RPMI7951 (cell line): ENCODE measurements around the gene EXTL1. TPM values are rescaled to one million over a fixed set of nuclear protein-coding genes. Genes with fewer than 3 reads are reported as not detected.
A peak's percentile ranks its signal among the peaks of the same experiment; 100 is the strongest.

Source experiments
- DNase-seq: peaks from one replicate; pipeline ENCODE4 v3.0.0-alpha.2; 2012; ENCODE audit warnings: low read depth
- total RNA-seq: library from RNA; depleted of rRNA; stranded (reverse); fragments of >200 nt; shearing (Covaris generic); gene quantifications from 2 replicates; pipeline ENCODE4 v1.2.3, GENCODE V29; 2014; rRNA removed

The EXTL1 gene
- total RNA-seq, 1 experiment from 2014 or later, result 4.1 TPM

DNA sequence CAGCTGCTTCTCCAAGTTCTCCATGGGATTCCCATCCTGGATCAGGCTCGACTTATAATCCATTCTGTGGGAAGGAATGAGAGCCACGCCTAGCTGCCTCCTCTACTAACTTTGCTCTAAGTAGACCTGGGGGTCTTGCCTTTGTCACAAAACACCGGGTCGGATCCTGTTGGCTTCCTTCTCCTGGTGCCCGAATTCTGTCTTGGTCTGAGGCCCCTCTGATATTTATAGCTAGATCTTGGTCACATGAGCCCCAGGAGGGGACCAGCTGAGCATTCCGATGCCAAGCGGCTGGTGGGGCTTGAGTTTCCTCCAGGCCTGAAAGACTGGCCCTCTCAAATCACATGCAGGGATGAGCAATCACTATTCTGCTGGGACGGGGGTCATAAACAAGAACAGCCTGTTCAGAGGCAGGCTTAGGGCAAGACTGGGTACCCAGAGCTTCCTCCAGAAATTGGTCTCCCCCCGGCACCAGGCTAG lies 45.9 kb downstream of the EXTL1 start, which contains the start of gene TRIM63:
Gene TRIM63, minus strand, starts transcription at position 199 of the 480 bp plus-strand sequence. Its CDS starts 136 bp downstream, at position 63.
- no peak for DNase-seq

- no peak for DNase-seq
Measured at GRCh38 chr1:26069941-26070295, 48.3 kb downstream of the EXTL1 start.

- DNase-seq, result peak; percentile 17
Measured at GRCh38 chr1:26070296-26070962, 48.9 kb downstream of the EXTL1 start.

GRCh38 chr1:26070963-26071342 lies 49.4 kb downstream of the EXTL1 start:
- DNase-seq, result no peak

GRCh38 chr1:26072305-26072704 lies 50.7 kb downstream of the EXTL1 start:
- peak; percentile 41 for DNase-seq

DNA sequence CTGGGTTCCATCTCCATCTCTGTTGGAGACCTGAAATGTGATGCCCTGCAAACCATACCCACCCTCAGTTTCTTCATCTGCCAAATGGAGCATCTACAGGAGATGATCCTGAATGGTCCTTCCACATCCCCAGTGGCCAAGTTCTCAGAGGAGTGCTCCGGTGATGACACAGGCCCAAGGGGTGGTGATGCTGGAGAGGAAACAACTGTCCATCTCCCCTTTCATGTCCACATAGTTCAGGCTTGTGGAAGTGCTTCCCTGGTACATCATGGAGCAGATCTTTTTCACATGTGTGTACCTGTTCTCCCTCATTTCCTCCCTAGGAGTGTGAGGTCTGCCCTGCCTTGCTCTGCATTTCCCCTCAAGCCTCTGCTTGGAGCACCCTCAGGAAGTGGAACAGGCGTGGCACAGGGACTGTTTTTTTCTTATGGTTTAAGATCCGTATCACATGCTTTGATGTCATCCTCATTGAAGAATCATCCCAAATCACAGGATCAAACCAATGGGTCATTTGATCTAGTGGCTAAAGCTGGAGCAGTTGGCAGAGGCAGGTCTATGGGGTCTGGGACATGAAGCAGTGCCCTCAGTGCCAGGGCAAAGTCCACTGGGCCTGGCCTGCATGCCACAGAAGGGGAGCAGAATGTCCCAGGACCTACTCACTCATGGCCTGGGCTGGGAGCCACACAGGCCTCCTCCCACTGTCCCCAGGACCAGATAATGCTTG lies 54.0 kb downstream of the EXTL1 start:
- DNase-seq, result no peak

DNA sequence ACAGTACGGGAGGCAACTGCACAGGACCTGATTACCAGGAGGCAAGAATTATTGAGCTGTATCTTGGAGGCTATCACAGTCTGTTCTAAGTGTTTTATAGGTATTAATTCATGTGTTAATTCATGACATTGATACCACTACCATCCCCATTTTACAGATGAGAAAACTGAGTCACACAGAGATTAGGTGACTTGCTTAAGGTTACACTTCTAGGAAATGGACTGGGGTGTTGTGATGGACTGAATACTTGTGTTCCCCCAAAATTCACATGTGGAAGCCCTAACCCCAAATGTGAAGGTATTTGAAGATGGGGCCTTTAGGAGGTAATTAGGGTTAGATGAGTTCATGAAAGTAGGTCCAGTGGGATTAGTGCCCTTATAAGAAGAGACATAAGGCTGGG lies 55.9 kb downstream of the EXTL1 start:
- DNase-seq, result no peak

DNA sequence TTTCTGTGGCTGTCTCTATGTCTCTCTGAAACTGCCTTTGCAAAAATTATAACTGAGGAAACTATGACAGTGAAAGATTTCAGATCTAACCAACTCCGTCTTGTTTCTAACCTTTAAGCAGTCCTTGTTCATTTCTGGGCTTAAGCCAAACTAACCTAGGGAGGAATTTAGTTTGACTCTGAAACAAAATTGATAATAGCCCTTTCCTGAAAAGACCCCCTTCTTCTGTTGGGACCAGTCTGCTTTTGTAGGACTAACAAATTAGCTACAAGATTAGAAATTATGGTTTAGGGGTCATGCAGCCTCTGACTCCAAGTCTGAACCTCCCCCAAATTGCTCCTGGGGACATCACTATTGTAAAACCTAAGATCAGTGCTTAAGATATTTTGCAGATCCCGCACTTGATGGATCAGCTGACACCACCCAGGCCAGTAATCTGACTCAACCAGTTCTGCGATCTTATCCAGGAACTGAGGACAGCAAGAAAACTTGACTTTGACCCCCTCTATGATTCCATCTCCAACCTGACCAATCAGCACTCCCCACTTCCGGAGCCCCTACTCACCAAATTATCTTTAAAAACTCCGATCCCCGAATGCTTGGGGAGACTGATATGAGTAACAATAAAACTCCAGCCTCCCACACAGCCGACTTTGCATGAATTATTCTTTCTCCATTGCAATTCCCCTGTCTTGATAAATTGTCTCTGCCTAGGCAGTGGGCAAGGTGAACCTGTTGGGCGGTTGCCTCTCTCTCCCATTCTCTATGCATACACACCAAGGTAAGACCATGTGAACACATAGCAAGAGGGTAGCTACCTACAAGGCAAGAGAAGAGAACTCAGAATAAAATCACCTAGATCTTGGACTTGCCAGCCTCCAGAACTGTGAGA lies 57.0 kb downstream of the EXTL1 start:
- no peak for DNase-seq

DNA sequence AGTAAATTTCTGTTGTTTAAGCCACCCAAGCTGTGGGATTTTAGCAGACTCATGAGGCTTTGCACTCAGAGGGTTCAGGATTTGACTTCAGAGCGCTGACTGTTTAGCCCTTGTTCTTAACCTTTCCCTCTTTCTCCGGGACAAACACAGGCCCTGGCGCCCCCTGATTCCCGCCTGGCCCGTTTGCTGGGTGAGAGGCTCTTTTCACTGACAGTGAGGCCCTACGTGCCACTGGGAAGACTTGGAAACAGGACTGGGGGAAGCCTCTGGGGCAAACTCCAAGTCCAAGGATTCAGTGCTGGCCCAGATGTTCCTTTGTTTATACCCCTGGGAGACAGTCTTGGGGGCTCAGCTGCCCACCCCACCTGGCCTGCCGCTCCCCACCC lies 57.6 kb downstream of the EXTL1 start:
- no peak for DNase-seq

DNA sequence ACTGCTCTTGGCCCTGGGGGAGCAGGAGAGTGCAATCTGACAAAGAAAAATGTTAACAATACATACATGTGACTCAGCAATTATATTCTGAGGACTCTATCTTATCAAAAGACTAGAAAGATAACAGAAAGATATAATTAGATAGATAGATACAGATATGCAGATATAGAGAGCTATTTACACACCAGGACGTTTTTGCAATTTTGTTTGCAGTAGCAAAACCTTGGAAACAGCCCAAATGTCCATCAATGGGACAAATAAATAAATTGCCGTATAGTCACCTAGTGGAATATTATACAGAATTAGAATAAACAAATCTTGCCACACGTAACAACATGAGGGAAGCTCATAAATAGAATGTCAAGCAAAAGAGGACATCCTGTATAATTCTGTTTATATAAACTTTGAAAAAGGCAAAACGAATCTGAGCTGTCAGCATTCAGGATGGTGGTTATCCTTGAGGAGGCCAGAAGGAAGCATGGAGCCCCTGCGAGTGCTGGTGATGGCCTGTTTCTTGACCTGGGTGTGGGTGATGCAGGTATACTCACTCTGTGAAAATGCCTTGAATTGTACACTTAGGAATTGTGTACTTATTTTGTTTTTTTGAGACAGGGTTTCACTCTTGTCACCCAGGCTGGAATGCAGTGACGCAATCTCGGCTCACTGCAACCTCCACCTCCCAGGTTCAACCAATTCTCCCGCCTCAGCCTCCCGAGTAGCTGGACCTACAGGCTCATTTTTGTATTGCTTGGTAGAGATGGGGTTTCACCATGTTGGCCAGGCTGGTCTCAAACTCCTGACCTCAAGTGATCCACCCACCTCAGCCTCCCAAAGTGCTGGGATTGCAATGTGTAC lies 58.6 kb downstream of the EXTL1 start:
- DNase-seq, result no peak

DNA sequence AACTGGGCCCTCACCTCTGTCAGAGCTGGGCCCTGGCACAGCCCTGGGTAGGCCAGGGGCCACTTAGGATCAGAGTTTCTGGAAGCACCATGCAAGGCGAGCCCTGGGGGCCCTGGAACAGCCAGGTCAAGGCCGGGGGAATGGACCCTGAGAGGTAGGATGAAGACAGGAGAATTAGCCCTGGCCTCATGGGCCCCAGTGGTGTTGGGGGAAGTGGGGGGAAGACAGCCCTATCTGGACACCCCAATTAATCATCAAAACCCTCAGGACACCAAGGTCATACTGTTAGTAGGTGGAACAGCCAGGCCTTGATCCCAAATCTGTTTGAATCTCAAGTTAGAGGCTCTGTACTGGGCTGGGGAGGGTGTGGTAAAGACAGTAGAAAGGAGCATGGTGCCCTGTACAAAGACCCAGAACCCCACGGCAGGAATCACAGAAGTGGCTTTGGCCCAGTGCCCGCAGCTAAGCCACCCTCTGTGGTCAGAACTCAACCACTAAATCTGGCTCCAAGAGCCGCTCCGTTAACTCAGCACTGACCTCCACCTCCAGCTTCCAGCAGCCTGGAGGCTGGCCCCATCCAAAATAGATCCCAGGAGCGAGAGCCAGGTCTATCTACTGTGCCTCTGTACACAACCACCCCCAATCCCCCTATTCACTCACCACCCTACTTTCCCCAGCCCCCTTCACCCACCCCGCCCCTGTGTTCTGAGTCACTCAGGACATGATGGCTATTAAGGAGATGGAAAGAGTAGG lies 59.9 kb downstream of the EXTL1 start:
- peak; percentile 64 for DNase-seq

- no peak for DNase-seq
Measured at GRCh38 chr1:26082020-26082350, 60.4 kb downstream of the EXTL1 start.

DNA sequence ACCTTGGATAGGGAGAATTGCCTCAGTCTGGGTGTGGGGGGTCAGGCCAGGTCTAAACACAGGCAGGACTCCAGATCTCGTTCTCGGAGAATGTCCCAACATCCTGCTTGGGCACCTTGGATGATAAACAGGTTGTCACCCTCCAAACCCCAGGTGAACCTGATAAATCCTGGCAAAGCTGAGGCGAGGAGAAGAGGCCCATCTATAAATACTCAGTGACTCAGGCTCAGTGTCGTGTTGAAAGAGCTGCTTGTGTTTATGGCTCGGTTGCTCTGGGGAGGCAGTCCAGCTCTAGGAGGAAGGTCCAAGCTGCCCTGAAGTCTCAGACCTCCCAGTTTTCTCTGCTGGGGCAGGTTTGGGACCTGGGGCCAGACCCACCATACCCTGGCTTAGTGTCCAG lies 61.6 kb downstream of the EXTL1 start:
- peak; percentile 20 for DNase-seq

DNA sequence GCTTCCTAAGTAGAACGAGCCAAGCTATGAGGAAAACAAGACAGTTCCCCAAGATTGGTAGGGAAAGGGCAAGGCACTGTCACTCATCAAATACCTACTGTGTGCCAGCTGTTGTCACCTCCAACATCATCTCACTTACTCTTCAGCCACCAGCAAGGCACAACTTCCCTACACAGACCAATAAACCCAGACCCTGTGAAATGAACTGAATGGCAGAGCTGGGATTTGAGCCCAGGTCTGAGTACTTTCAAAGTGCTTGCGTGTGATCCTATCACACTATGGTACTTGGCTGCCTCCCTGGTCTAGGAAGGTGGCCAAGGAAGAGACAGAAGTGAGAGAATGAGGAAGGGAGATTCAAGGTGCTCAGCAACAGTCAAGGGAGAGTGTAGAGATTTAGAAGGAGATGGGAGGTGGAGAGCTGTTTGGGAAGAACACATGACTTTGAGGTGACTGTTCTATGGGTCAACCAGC lies 62.6 kb downstream of the EXTL1 start:
- no peak for DNase-seq

DNA sequence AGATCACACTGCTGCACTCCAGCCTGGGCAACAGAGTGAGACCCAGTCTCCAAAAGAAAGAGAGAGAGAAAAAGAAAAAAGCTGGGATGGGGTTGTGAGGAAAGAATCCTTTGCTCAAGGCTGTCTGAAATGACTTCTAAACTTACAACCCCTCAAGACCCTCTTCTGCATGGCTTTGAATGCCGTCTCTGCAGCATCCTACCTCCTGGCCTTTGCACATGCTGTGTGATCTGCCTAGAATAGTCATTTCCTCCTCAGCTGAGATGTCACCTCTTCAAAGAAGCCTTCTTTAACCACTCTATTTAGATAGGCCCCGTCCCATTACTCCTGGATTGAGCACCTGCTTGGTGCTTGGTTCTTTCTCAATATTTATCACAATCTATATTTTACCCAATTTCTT lies 63.3 kb downstream of the EXTL1 start:
- DNase-seq, result no peak

Other genes starting within 250 kb of the EXTL1 start
- 41.3 and 43.5 TPM in 2 replicates for gene SELENON, start 221.6 kb upstream of the EXTL1 start, total RNA-seq
- 54.4 and 56.4 TPM in 2 replicates for gene MTFR1L, start 201.8 kb upstream of the EXTL1 start, total RNA-seq
- gene AUNIP, start 162.3 kb upstream of the EXTL1 start, total RNA-seq, result 8.7 and 10.0 TPM in 2 replicates
- 3.2 and 5.0 TPM in 2 replicates for gene PAQR7, start 146.1 kb upstream of the EXTL1 start, total RNA-seq
- 341 and 495 TPM in 2 replicates for gene STMN1, start 115.4 kb upstream of the EXTL1 start, total RNA-seq
- gene PAFAH2, start 23.7 kb upstream of the EXTL1 start, total RNA-seq, result 8.4 and 10.2 TPM in 2 replicates
- not detected in 2 replicates for gene SLC30A2, start 24.3 kb downstream of the EXTL1 start, total RNA-seq
- 0.12 TPM in 1 of 2 replicates, not detected in the other for gene TRIM63, start 45.9 kb downstream of the EXTL1 start, total RNA-seq
- gene PDIK1L, start 90.0 kb downstream of the EXTL1 start, total RNA-seq, result 10.6 and 11.5 TPM in 2 replicates
- gene FAM110D, start 137.3 kb downstream of the EXTL1 start, total RNA-seq, result not detected in 2 replicates
- gene C1orf232, start 147.2 kb downstream of the EXTL1 start, total RNA-seq, result not detected in 2 replicates
- 26.4 and 32.1 TPM in 2 replicates for gene ZNF593, start 148.1 kb downstream of the EXTL1 start, total RNA-seq
- gene ZNF593OS, start 150.1 kb downstream of the EXTL1 start, total RNA-seq, result not detected in 2 replicates
- gene CNKSR1, start 155.7 kb downstream of the EXTL1 start, total RNA-seq, result under 0.01 and 0.12 TPM in 2 replicates
- gene CATSPER4, start 168.8 kb downstream of the EXTL1 start, total RNA-seq, result not detected in 2 replicates
- gene CEP85, start 212.4 kb downstream of the EXTL1 start, total RNA-seq, result 27.8 and 30.5 TPM in 2 replicates